GM19397 (cell line): ENCODE results near the gene TES.
"Not testable (repeated sequence)": the region's sequence is repeated elsewhere in the genome, so short reads cannot be mapped to it uniquely, and the experiment has no call there.

ENCODE experiments used
- ATAC-seq: cut with Tn5 transposase; IDR thresholded peaks from one replicate; pipeline ENCODE4 v1.9.1; 2021; ENCODE audit warnings: mild to moderate bottlenecking, moderate library complexity; ENCODE audit not compliant: unreplicated experiment

Gene TES

DNA sequence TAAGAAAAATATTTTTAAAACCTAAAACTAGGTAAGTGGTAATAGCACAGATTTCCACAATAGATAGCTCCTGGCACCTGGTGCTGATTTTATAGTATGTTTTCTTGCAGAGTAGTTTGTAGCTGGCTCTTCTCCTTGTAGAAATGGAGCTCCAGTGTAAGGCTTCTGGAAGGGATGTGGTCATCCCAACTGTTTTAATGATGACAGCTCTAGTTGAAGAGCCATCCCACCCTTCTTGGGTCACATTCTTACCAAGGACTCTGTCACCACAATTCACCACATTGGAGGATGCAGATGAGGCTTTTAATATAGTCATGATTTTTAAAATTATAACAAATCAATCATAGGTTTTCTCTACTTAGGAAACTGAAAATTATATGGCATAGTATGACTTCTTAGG, 31.0 kb downstream of the TES start:
- ATAC-seq, result no peak

DNA sequence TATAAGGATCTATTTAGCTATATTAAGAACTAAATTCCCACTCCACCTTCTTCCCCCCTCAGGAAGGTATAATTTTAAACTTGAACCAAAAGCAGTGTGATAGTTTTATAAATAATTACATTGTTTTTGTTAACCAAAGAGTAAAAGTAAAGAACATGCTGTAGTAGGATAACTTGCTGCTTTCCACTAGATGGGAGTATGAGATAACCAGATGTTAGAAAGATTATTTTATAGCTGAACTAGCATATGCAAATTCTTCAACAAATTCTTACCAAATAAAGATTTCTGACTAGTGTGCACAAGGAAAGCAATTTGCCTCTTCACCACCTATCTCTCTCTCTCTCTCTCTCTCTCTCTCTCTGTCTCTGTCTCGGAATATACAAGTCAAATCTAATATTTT, 31.8 kb downstream of the TES start:
- ATAC-seq, result no peak

GRCh38 chr7:116242759-116243158, 32.4 kb downstream of the TES start:
- no peak for ATAC-seq

- not testable (repeated sequence) for ATAC-seq
Measured at GRCh38 chr7:116244803-116245202, 34.5 kb downstream of the TES start.

DNA sequence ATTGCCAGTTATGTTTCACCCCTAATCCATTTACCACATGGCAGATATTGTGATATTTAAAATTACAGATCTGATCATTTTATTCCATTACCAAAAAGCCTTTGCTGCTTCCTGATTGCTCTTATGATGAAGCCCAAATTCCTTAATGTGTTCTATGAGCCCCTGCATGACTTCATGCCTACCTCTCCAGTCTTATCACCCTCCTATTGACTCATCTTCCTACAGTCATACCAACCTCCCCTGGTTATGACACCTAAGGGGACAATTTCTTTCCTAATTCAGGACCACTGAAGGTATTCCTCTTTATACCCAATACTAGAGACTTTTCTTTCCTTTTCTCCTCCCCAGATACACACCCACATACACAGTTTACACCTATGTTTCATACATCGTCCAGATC, 36.0 kb downstream of the TES start:
- no peak for ATAC-seq

GRCh38 chr7:116249969-116250553, 39.7 kb downstream of the TES start:
- peak; percentile 55 for ATAC-seq

DNA sequence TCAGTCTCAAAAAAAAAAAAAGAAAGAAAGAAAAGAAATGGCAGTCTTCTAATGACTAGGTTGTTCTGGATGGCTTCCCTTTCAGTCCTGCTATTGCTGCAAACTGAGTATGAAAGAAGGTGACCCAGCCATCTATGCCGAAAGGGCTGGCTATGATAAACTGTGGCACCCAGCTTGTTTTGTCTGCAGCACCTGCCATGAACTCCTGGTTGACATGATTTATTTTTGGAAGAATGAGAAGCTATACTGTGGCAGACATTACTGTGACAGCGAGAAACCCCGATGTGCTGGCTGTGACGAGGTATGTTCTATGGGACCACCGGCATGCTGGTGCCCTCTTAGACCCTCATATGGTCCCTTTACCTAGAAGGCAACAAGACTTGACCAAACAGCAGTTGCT, 41.3 kb downstream of the TES start:
- ATAC-seq, result no peak

DNA sequence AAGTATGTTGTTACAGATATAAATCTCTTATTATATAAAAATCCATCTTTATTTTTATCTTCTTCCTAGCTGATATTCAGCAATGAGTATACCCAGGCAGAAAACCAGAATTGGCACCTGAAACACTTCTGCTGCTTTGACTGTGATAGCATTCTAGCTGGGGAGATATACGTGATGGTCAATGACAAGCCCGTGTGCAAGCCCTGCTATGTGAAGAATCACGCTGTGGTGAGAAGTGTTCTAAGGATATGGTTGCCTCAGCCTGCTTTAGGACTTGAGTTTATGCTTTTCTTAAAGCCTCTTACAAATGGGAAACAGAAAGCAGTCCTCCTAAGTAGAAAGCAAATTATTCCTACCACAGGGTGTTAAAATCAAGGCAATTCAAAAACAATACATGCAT, 41.9 kb downstream of the TES start:
- ATAC-seq, result no peak

- no peak for ATAC-seq
Measured at GRCh38 chr7:116257156-116257555, 46.8 kb downstream of the TES start.

DNA sequence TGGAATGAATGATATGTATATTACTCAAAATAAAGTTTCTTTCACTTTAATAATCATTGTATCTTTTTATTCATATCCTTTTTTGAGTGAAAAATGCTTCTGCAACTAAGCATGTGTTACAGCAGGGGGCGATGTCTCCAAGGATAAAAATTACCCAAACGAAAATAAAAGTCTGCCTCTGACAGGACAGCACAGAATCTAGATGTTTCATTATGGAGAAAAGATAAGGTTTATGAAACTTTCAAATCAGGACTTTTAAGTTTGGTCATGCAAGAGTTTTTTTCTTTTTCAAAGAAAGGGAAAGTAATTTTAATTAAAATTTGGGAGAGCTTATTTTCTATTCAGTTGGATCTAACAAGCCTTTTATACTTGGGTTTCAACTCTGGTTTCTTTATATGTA, 48.4 kb downstream of the TES start:
- ATAC-seq, result no peak

DNA sequence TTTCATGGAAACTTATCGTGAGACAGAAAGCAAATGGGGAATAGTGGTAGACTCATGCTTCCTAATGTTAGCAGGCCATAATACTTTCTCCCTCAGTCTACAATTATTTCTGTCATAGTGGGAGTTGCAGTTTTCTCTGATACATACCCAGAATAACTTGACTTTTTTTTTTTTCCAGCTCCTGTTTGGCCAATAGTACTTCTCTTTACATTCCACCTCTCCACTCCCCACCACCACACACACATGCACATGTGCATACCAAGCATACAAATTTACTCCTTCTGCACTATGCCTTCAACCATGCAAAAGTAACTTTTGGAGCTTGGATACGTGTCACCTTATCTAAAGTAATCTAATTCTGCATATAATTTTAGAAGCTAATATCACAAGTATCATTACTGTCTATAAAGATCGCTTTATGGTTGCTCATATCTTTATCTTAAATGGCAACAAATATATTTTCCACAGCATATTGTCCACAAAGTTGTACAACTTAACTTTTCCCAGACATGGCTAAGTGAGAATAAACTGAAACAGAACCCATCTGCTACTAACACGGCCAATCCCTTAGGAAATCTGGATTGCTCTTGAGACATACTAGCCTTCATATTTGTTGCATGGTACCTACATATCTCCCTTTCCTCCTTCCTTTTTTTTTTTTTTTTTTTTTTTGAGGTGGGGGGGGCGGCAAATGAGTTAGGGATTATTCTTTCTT, 49.0 kb downstream of the TES start:
- ATAC-seq, result no peak

GRCh38 chr7:116259871-116260440, 49.6 kb downstream of the TES start:
- no peak for ATAC-seq

GRCh38 chr7:116261904-116262303, 51.6 kb downstream of the TES start:
- no peak for ATAC-seq

GRCh38 chr7:116265881-116266280, 55.5 kb downstream of the TES start:
- ATAC-seq, result no peak

DNA sequence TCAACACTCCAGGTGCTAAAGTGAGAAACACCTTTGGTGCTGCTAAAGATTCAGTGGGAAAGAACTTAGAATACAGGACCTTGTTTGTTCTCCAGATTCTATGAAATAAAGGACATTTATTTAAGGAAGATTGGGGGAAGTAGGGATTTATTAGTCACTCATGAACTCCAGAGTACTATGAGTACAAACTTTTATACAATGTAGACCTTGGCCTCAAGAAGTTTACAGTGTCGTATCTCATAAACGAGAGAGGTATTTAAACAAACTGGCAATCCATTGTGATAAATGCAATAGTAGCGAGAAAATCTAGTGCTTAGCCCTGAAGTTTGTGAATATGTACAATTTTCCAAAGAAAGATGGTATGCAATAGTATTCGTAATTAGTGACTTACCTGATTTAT, 59.1 kb downstream of the TES start:
- ATAC-seq, result no peak

- ATAC-seq, result no peak
Measured at GRCh38 chr7:116271161-116271913, 61.0 kb downstream of the TES start.

DNA sequence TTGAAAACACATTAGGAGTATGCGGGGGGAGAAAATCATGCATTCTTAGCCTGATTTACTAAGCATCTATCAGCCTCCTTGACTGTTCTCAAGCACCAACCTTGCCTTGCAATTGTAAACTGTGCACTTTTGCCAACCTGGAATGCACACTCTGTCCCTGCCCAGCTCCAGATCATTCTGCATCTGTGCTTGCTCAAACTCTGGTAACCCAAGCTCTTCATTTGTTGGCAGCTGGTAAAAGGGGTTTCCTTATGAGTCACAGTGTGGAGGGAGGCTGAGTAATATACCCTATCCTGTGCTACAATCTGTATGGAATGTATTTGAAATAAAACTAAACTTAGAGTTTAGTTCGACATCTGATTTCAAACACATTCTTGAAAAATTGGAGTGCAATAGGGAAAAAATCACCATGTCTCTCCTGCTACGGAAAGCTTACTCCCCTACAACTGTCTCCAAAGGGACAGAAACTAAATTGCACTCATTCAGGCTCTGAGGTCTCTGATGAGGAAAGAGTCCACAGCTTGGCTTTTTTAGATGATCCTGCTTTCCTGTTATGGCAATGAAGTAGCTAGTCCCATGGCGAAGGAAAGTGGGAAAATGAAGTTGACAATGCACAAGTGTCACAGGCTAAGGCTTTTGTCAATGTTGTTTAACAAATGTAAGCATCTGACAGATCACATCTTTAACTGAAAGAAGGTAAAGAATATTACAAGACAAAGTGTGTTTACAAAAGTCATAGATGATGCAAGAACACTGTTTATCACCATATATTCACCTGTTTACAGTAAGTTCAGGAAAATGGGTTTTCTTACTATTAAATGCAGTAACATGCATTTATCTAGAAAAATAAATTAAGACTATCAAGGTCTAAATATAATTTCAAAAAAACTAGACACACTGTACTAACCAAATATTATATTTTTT, 61.9 kb downstream of the TES start:
- no peak for ATAC-seq

DNA sequence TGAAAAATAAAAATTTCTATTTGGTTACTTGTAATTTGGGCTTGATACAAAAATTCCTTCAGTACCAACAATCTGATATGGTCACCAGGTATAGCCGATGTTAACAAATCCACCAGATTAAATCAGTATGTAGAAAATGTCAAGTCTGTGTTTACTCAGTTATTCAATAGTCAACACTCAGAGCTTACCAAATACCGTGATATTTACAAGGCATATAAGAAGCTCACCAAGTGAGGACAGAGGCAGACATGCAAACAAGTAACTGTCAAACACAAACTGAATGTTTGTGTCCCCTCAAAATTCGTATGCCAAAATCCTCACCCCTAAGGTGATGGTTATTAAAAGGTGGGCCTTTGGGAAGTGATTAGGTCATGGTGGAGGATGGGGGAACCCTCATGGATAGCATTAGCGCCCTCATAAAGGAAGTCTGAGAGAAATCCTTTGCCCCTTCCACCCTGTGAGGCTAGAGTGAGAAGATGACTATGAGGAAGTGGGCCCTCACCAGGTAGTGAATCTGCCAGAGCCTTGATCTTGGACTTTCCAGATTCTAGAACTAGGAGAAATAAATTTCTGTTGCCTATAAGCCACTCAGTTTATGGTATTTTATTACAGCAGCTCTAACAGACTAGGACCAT, 63.1 kb downstream of the TES start:
- ATAC-seq, result no peak

DNA sequence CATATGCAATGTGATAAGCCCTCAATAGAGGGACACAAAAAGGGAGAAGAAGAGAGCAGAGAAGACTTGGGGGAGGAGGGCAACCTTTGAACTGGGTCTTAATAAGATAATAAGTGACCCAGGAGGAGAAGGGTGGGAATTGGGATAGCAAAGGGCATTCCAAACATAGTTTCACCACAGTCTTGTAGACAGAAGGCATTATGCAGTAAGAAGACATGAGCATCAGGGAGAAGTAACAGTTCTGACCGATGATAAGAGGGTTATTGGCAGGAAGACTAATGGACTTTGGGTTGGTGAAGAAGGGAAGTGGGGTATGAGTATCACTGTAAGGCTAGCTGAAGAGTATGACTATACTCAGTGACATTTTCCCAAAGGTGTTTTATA, 63.6 kb downstream of the TES start:
- ATAC-seq, result no peak

- no peak for ATAC-seq
Measured at GRCh38 chr7:116277070-116277469, 66.7 kb downstream of the TES start.
